ENCODE results near the gene MMP17.
A peak's percentile ranks its signal among the peaks of the same experiment; 100 is the strongest.

Gene MMP17

DNA sequence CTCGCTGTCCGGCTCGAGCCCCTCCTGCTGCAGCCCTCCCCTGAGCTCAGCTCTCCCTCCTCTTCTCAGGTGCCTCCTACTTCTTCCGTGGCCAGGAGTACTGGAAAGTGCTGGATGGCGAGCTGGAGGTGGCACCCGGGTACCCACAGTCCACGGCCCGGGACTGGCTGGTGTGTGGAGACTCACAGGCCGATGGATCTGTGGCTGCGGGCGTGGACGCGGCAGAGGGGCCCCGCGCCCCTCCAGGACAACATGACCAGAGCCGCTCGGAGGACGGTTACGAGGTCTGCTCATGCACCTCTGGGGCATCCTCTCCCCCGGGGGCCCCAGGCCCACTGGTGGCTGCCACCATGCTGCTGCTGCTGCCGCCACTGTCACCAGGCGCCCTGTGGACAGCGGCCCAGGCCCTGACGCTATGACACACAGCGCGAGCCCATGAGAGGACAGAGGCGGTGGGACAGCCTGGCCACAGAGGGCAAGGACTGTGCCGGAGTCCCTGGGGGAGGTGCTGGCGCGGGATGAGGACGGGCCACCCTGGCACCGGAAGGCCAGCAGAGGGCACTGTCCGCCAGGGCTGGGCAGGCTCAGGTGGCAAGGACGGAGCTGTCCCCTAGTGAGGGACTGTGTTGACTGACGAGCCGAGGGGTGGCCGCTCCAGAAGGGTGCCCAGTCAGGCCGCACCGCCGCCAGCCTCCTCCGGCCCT, 22.8 kb downstream of the MMP17 start:
- peak in 1 of 2 experiments; percentile 38 for DNase-seq

DNA sequence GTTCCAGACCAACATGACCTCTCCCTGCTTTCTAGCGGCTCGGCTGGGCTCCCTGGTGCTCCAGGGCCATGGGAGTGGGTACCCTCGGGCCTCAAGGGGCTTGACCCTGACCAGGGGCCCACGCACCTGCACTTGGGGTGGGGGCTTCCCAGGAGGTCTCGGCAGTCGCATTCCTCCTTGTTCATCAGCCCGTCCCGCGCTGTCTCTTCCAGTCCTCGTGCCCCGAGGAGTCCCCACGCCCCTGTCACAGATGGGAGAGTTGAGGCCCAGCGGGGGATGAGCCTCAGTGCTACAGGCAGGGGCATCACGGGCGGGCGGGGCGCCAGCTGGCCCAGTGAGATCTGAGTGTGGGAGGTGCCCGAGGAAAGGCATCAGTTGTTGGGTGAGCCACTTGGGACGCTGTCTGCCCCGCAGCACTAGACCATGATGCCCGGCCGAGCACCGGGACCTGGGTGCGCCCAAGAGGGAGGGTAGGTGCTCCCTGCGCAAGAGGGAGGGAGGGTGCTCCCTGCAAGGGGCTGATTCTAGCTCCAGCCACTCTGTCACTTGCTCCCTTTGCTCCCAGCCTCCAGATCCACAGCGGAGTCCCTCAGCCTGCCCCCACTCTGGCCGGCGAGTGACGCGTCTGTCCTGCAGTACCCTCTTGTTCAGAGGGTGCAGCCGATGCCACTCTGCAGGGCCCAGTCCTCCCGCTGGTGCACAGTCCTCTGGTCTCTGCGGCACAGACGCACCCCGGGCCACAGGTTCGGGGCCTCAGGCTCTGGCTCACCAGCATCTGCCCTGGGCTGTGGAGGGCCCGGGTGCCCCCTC, 23.8 kb downstream of the MMP17 start:
- DNase-seq, result no peak

DNA sequence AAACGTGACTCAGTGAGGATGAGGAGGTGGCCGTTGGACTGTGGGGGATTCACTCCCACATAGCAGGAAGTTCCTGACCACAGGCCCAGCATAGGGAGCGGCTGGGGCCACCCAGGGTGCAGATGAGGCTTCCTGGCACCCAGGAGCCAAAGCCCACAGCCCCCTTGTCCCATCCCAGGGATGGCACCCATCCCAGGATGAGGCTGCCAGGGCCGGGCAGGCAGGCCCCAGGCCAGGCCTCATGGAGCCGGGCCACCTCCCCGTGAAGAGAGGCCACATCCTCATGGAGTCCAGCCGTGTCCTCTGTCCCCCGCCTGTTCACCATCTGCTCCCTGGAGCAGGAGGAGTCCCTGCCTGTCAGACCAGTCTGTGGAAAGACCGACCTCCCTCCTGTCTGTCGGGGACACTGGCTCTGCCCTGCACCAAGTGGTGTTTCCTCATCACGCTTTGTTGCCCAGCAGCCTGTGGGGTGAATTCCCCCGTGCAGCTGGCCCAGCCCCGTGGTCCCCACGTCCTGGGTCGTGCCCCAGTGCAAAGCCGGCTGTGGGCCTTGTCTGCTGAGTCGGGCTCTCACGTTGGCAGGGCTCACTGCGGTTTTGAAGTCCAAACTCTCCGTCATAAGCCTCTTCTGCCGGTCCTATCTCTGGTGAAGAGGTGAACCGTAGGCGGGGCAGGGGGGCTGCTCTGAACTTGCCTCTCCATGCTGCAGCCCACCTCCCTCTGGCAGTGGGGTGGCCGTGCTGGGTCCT, 24.5 kb downstream of the MMP17 start:
- DNase-seq, result no peak

DNA sequence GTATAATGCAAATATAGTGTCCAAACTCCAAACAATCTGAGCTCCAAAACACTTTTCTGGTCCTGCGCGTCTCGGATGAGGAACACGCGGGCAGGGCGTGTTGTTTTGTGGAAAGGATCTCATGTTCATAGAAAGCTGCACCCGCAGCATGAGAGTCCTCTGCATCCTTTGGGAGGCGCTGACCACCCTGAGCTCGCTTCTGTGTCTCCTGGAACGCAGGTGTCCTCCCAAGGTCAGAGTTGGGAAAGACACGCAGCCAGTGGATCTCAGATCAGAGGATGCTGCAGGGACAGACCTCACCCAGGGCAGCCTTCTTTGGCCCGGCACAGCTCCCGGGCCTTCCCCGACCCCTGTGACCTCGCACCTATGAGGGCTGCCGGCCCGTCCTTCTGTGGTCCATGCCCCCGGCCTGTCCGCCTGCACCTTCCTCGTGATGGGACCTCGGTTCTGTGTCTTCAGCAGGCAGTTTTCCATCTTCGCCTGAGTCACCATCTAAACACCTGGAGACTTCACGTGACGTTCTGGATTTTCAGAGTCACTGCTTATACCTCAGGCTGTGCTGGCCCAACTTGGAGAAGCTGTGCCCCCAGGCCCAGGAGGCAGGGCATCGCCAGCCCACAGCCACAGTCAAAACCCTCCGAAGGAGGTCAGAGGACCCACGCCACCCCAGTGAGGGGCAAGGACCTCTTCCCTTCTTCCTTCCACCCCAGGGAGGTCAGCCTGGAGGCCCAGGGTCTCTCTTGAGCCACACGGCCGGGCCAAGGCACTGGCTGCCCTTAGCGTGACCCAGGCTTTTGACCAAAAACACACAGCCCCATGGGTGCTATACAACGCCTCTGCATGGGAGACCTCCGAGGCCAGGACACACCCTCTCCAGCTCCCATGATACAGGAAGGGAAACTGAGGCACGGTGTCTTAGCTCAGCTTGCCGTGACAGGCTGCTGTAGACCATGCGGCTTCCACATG, 25.9 kb downstream of the MMP17 start:
- DNase-seq, result no peak

DNA sequence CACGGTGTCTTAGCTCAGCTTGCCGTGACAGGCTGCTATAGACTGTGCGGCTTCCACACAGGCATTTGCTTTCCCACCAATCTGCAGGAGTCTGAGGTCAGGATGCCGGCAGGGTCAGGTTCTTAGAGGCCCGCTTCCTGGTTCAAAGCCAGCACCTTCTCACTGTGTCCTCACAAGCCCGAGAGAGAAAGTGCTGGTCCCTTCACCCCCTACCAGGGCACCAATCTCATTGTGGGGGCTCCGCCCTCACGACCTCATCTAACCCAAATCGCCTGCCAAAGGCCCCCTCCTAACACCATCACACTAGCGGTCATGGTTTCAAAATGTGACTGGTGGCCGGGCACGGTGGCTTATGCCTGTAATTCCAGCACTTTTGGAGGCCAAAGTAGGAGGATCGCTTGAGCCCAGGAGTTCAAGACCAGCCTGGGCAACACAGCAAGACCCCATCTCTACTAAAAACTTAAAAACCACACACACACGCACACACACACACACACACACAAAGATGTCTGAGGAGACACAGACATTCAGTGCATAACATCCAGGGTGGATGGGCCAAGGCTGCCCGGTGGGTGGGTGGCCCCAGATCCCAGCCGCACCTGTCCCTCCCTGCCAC, 26.8 kb downstream of the MMP17 start:
- no peak for DNase-seq

DNA sequence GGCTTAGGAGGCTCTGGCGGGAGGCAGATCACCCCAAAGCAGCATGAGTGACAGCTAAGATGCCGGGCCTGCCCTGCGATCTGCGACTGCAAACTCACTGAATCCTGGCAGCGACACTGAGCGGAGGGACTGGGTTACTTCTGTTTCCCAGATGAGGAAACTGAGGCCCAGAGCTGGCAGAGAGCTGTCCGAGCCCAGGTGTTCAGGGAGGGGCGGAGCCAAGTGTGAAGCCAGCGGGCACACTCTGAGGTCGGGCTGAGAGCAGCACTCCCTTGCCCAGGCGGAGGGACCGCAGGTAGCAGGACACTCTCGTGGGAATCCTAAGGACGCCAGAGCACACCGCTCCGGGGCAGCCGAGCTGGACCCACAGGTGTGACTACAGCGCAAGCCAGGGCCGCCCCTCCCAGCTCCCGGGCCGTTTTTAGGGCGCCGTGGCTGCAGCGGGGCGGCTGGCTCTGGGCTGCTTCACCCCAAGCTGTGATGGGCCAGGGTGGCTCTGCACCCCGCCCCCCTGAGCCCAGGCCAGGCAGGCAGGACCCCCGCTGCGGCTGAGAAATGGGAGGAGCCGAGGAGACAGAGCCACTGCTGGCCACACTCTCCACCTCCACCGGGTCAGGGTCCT, 27.4 kb downstream of the MMP17 start:
- DNase-seq, result peak in 1 of 2 experiments; percentile 56

DNA sequence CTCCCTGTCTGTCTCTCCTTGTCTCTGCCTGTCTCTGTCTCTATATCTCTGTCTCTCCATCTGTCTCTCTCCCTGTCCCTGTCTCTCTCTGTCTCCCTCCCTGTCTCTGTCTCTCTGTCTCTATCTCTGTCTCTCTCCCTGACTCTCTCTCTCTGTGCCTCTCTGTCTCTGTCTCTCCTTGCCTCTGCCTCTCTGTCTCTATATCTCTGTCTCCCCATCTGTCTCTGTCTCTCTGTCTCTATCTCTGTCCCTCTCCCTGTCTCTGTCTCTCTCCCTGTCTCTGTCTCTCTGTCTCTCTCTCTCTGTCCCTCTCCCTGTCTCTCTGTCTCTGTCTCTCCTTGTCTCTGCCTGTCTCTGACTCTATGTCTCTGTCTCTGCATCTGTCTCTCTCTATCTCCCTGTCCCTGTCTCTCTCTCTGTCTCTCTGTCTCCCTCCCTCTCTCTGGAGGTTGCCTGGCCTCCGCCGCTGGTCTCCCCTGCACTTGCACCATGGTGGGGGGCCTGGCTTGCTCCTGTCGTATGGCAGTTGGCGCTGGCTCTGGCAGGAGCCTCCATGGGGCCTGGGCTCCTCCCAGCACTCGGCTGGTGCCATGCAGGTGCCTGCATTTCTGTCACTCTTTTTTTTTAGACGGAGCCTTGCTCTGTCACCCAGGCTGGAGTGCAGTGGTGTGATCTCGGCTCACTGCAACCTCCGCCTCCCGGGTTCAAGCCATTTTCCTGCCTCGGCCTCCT, 28.3 kb downstream of the MMP17 start:
- no peak for DNase-seq

DNA sequence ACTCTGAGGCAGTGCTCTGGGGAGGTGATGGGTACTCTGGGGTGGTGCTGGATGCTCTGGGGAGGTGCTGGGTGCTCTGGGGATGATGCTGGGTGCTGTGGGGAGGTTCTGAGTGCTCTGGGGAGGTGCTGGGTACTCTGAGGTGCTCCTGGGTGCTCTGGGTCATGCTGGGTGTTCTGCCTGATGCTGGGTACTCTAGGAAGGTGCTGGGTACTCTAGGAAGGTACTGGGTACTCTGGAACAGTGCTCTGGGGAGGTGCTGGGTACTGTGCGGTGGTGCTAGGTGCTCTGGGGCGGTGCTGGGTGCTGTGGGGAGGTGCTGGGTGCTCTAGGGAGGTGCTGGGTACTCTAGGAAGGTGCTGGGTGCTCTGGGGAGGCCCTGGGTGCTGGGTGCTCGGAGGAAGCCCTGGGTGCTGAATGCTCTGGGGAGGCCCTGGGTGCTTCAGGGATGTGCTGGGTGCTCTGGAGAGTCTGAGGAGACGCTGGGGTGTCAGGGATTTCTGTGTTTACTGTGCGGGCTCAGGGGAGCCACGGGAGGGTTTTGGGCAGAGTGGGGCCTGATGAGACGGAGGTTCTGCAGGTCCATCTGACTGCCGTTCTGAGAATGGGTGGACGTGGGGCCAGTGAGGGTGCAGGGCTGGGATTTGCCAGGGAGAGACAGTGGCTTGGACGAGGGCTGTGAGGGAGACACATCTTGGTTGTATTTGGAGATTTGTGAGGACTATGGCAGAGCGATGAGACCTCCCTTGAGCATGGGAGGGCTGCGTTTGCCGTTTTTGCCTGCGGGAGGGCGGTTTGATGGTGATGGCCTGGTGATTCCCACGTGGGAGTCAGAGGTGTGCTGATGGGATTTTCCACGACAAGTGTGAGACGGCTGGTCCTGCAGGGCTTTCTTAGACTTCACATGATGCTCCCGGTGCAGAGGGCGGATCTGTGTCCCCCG, 30.0 kb downstream of the MMP17 start:
- DNase-seq, result no peak

DNA sequence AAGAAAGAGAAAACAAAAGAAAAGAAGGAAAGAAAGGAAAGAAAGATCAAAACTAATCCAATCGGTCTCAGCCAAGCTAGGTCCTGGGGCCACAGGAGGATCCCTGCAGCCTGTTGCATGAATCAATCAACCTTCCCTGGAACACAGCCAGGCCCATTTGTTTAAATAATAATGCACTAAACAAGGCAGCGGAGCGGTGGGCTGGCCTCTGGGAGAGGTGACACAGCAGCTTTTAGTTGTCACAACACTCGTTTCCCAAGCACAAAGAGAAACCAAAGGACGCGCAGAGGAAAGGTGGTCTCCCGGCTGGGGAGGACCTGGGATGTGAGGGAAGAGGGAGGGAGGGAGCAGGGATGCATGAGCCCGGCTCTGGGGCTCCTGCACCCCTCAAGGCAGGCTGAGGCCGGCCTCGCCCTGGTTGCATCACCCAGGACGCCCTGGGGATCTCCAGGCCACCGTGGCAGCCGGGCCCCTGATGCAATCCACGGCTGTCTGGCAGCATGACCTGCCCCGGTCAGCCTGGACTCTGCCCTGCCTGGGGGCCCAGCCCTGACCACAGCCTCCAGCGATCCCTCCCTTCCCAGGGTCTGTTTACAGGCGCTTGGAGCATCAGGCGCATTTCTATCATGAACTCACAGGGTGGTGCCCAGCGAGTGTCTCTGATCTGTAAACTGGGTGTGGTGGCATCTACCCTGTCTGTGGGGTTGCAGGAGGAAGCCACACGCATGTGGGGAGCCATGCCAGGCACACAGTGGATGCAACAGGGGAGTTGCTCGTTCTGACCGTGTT, 32.5 kb downstream of the MMP17 start:
- peak; percentile 19 to 73 for DNase-seq

DNA sequence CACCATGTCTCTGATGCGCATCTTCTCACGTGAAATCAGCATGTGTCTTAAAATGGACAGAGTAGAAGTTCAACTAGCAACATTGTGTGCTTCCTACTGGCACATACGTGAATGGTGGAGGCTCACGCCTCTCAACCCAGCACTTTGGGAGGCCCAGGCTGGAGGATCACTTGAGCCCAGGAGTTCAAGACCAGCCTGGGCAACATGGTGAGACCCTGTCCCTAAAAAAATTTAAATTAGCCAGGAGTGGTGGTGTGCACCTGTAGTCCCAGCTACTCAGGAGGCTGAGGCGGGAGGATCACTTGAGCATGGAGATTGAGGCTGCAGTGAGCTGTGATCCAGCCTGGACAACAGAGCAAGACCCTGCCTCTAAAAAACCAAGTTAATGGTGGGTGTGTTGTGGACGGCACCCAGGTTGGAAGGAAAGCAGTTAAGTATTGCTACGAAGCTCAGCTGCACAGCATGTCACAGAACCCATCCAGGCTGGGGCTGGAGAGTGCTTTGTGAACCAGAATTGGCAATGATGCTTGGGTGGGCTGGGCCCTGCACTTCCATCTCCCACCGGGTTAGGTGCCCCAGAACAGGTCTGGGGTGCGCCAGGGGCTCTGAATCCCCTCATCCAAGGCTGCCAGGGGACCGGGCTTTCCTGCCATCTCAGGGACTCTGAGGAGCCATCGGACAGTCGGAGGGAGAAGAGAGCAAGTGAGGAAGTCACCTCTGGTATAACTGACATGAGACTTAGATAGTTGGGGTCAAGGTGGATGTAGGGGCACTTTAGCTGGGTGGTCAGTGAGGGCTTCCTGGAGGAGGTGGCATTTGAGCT, 33.3 kb downstream of the MMP17 start:
- DNase-seq, result no peak

DNA sequence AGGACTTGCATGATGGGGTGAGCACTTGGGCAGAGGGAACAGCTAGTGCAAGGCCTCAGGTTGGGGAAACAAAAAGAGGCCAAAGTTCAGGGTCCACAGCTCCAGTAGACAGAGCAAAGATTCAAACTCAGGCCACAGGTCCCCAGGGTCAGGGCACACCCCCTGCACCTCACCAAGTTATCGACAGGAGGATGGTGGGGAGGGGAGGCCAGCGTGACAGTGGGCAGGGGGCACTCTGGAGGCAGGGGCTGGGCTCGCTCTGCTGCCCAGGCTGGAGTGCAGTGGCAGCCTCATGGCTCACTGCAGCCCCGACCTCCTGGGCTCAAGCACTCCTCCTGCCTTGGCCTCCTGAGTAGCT, 33.9 kb downstream of the MMP17 start:
- no peak for DNase-seq

DNA sequence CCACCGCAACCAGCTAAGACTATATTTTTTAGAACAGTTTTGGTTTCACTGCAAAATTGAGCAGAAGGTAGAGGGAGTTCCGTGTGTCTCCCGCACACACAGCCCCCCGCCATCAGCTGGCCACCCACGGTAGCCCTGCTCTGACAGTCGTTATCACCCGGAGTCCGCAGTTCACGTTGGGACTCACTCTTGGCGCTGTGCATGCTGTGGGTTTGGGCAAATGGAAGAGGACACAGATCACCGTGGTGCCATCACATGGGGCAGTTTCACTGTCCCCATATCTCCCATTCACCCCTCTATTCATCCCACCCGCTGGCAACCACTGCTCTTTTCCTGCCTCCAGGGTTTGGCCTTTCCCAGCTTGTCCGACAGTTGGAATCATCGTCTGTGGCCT, 34.4 kb downstream of the MMP17 start:
- no peak for DNase-seq

DNA sequence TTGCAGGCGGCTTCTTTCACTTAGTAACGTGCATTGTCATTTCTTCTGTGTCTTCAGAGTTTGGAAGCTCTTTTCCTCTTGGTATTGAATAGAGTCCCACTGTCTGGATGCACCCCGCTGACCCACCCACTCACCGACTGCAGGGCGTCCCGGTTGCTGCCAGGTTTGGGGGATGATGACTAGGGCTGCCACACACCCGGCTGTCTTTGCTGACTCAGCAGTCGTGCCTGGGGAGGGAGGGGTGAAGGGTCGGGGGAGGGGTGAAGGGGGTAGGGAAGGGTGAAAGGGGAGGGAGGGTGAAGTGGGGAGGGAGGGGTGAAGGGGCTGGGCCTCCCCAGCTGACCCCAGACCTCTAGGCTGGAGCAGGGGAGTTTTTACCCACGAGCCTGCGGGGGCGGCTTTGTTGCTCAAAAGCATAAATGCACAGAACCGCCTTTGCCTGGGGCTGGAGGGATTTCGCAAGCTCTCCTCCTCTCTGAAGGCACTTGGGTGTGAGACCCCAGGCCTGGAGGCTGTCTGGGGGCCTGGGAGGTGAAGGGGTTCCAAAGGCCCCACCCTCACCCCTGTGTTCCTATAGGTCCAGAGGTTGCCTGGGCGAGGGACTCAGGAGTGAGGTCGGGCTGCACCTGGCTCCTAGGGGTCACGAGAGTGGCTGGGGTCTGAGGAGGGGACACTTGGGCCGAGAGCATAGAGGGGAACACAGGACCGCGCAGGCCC, 35.0 kb downstream of the MMP17 start:
- DNase-seq, result no peak

DNA sequence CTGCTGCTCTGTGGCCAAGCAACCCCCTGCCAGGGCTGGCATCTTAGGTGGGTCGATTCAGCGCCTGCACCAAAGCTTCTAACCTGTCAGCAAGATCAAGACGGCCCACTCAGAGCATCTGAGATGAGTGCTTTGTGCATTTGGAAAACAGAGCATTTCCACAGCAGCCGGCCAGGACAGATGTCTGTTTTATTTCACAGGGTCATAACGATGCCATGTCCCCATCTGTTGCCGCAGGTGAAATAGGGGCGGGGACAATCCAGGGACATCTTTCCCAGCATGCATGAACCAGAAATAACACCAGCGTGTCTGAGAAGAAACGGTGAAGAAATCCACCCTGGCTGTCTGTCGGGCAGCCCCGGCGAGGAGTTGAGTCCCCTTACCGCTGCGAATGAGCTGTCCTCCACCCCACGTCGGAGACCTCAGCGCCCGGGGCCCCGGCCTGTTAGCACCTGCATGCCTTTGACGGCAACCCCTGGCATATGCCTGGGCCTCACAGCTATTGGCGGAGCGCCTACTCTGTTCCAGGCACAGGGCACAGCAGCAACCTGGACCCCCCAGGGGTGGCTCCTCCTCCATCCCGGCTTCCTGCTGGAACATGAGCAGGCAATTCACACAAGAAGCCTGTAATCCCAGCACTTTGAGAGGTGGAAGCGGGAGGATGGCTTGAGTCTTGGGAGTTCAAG, 35.7 kb downstream of the MMP17 start:
- DNase-seq, result no peak

DNA sequence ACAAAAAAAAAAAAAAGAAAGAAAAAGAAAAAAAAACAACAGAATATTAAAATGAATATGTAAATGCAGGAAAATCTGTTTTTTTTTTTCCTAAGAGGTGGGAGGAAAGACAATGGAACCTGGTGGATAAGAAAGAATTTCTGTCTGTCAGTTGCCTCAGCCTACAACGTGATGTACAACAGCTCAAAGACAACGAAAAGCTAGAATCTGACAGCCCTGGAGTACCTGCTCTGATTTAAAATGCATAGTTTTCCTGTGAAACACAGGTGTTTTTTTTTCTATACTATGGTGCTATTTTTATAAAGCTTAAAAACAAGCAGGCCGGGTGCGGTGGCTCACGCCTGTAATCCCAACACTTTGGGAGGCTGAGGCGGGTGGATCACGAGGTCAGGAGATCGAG, 36.3 kb downstream of the MMP17 start:
- no peak for DNase-seq

DNA sequence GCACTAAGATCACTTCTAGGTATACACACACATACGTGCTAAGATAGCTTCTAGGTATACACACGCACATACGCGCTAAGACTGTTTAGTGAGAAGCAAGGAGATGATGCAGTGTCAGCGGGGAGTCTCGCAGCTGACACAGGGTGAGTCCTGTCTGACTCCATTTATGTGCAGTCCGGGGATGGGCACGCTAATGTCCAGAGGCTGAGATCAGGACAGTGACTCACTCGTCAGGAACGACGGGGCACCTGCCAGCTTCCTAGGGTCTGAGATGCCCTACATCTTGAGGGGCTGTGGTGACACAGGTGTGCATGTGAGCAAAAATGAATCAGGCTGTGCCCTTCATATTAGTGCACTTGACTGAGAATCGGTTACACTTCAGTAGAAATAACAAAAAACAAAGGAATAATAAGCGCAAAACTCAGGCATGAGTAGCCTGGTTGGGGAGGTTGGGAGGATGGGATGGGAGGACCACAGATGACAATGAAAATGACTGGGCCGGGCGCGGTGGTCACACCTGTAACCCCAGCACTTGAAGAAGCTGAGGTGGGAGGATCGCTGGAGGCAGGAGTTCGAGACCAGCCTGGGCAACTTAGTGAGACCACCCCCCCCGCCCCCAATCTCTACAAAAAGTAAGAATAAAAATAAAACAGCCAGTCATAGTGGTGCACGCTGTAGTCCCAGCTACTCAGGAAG, 37.1 kb downstream of the MMP17 start:
- DNase-seq, result no peak
